Measurements from ENCODE around the gene PARP6.
A peak's percentile ranks its signal among the peaks of the same experiment; 100 is the strongest.

Gene PARP6

GRCh38 chr15:72207558-72208085, 64.7 kb downstream of the PARP6 start:
- Histone ChIP-seq H3K36me3 (ENCODE audit: insufficient read depth, low read length) (peaks cover 82% of the 10 kb centered on the region), H3K4me3 (ENCODE audit: low read depth, low read length) (no peak overlapping the region), H3K79me2 (ENCODE audit: control insufficient read depth, insufficient read depth, low read length, unreplicated experiment) (peaks cover 38% of the 10 kb centered on the region), H3K27ac (ENCODE audit: low read depth, low read length) (no peak overlapping the region), H3K27me3 (ENCODE audit: insufficient read depth, low read length) (no peaks in the 10 kb centered on the region), H3K4me1 (ENCODE audit: control insufficient read depth, insufficient read depth, low read length, unreplicated experiment) (peaks cover 21% of the 10 kb centered on the region), H2AFZ (ENCODE audit: low read length, unreplicated experiment) (no peak overlapping the region)

- peaks cover 85% of the 10 kb centered on the region for H3K36me3 ChIP-seq (ENCODE audit: insufficient read depth, low read length)
- H3K79me2 ChIP-seq (ENCODE audit: control insufficient read depth, insufficient read depth, low read length, unreplicated experiment) = peaks cover 36% of the 10 kb centered on the region
- H3K4me3 ChIP-seq (ENCODE audit: low read depth, low read length) = no peak overlapping the region
- H3K27ac ChIP-seq (ENCODE audit: low read depth, low read length) = no peak overlapping the region
- peaks cover 21% of the 10 kb centered on the region for H3K4me1 ChIP-seq (ENCODE audit: control insufficient read depth, insufficient read depth, low read length, unreplicated experiment)
- H2AFZ ChIP-seq (ENCODE audit: low read length, unreplicated experiment) = no peak overlapping the region
- H3K27me3 ChIP-seq (ENCODE audit: insufficient read depth, low read length) = no peaks in the 10 kb centered on the region
Observed at GRCh38 chr15:72206677-72207000, 65.7 kb downstream of the PARP6 start.

GRCh38 chr15:72205896-72206676, 66.3 kb downstream of the PARP6 start:
- no peak overlapping the region for H2AFZ ChIP-seq (ENCODE audit: low read length, unreplicated experiment)
- H3K4me3 ChIP-seq (ENCODE audit: low read depth, low read length) = no peak overlapping the region
- peaks cover 30% of the 10 kb centered on the region for H3K79me2 ChIP-seq (ENCODE audit: control insufficient read depth, insufficient read depth, low read length, unreplicated experiment)
- no peak overlapping the region for H3K27ac ChIP-seq (ENCODE audit: low read depth, low read length)
- H3K27me3 ChIP-seq (ENCODE audit: insufficient read depth, low read length) = no peaks in the 10 kb centered on the region
- H3K4me1 ChIP-seq (ENCODE audit: control insufficient read depth, insufficient read depth, low read length, unreplicated experiment) = peaks cover 21% of the 10 kb centered on the region
- H3K36me3 ChIP-seq (ENCODE audit: insufficient read depth, low read length) = peaks cover 84% of the 10 kb centered on the region

DNA sequence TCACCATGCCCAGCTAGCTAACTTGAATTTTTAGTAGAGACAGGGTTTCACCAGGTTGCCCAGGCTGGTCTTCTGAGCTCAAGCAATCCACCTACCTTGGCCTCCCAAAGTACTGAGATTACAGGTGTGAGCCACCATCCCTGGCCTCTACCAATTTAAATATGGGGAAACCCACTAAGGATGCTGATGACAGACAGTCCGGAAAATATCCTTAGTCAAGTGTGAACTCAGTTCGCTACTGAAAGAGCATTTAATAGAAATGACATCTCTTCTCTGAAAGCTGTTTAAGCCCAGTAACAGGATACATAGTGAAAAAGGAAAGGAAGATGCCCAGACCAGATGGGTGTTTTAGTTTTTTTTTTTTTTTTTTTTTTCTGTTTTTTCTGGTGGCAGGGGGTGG, 67.1 kb downstream of the PARP6 start:
- Histone ChIP-seq H3K4me3 (ENCODE audit: low read depth, low read length) (no peak overlapping the region), H3K27ac (ENCODE audit: low read depth, low read length) (no peak overlapping the region), H3K4me1 (ENCODE audit: control insufficient read depth, insufficient read depth, low read length, unreplicated experiment) (peaks cover 21% of the 10 kb centered on the region), H3K36me3 (ENCODE audit: insufficient read depth, low read length) (peaks cover 86% of the 10 kb centered on the region), H3K79me2 (ENCODE audit: control insufficient read depth, insufficient read depth, low read length, unreplicated experiment) (peaks cover 24% of the 10 kb centered on the region), H3K27me3 (ENCODE audit: insufficient read depth, low read length) (no peaks in the 10 kb centered on the region), H2AFZ (ENCODE audit: low read length, unreplicated experiment) (no peak overlapping the region)

DNA sequence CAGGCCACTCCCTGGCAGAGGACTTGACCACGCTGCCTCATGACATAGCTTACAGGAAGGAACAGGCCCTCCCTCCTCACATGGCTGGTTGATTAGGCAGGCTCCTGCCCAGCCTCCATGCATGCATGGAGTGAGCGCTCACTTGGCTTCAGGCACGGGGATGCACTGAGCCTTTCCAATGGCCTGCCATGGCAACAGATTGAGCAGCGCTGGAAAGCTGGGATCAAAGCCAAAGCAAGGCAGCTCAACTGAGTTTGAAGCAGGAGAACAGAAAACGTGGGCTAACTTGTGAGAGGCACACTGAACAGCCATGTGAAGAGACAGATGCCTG, 68.9 kb downstream of the PARP6 start:
- Histone ChIP-seq H3K36me3 (ENCODE audit: insufficient read depth, low read length) (peaks cover 89% of the 10 kb centered on the region), H3K27ac (ENCODE audit: low read depth, low read length) (peak overlapping the region; percentile 44), H3K4me1 (ENCODE audit: control insufficient read depth, insufficient read depth, low read length, unreplicated experiment) (peaks cover 21% of the 10 kb centered on the region), H2AFZ (ENCODE audit: low read length, unreplicated experiment) (no peak overlapping the region), H3K79me2 (ENCODE audit: control insufficient read depth, insufficient read depth, low read length, unreplicated experiment) (peaks cover 11% of the 10 kb centered on the region), H3K4me3 (ENCODE audit: low read depth, low read length) (no peak overlapping the region), H3K27me3 (ENCODE audit: insufficient read depth, low read length) (no peaks in the 10 kb centered on the region)

DNA sequence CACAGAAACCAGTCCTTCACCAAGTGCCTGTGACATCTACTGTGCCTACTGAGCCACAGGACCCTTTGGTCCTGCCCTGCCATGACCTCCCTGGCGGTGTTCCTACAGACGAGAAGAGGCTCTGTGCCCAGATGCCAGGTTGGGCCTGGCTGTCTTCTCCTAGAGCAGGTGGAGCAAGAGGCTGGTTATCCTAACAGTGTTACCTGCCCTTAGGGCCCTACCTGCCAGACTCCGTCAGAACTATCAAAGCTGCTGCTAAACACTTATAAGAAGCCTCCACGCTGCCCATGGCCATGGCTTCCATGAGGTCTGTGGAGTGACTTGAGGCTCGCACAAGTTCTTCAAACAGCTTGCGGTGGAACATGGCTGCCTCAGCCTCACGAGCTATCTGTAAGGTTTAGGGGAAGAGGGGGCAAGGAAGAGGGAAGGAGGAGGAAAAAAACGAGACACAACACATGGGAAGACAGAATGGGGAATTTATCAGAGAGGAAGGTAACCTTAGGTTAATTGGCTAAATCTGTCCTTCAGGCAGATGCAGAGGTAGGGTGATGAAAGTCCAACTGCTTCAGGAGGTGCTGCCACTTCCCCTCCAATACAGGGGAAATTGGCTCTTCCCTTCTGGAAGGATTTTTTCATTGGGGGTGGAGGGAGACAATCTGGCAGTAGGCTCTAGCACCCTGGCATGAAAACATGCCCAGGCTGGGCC, 69.4 kb downstream of the PARP6 start:
- Histone ChIP-seq H3K27me3 (ENCODE audit: insufficient read depth, low read length) (no peaks in the 10 kb centered on the region), H3K36me3 (ENCODE audit: insufficient read depth, low read length) (peaks cover 88% of the 10 kb centered on the region), H3K79me2 (ENCODE audit: control insufficient read depth, insufficient read depth, low read length, unreplicated experiment) (peaks cover 7% of the 10 kb centered on the region), H3K4me1 (ENCODE audit: control insufficient read depth, insufficient read depth, low read length, unreplicated experiment) (peaks cover 21% of the 10 kb centered on the region), H2AFZ (ENCODE audit: low read length, unreplicated experiment) (no peak overlapping the region), H3K27ac (ENCODE audit: low read depth, low read length) (peak overlapping the region; percentile 44), H3K4me3 (ENCODE audit: low read depth, low read length) (no peak overlapping the region)

DNA sequence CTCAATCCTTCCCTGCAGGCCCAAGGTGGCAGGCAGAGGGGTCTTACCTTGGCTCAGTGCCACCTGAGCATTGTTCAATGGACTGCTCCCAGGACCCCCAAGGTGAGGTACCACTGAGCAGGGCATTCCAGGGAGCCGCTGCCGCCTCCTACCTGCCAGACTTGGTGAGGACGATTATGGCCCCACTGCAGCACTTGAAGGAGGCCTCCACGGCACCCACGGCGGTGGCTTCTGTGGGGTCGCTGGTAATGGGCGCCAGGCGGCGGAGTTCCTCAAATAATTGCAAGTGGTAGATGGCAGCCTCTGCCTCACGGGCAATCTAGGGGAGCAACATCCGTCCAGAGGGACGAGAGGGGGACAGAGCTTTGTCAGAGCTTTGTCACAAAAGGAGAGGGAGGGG, 70.1 kb downstream of the PARP6 start:
- H2AFZ ChIP-seq (ENCODE audit: low read length, unreplicated experiment) = no peak overlapping the region
- no peaks in the 10 kb centered on the region for H3K27me3 ChIP-seq (ENCODE audit: insufficient read depth, low read length)
- peaks cover 21% of the 10 kb centered on the region for H3K4me1 ChIP-seq (ENCODE audit: control insufficient read depth, insufficient read depth, low read length, unreplicated experiment)
- H3K36me3 ChIP-seq (ENCODE audit: insufficient read depth, low read length) = peaks cover 81% of the 10 kb centered on the region
- H3K79me2 ChIP-seq (ENCODE audit: control insufficient read depth, insufficient read depth, low read length, unreplicated experiment) = peaks cover under 1% of the 10 kb centered on the region
- H3K4me3 ChIP-seq (ENCODE audit: low read depth, low read length) = no peak overlapping the region
- H3K27ac ChIP-seq (ENCODE audit: low read depth, low read length) = no peak overlapping the region

- H3K4me3 ChIP-seq (ENCODE audit: low read depth, low read length) = no peak overlapping the region
- no peak overlapping the region for H2AFZ ChIP-seq (ENCODE audit: low read length, unreplicated experiment)
- H3K79me2 ChIP-seq (ENCODE audit: control insufficient read depth, insufficient read depth, low read length, unreplicated experiment) = no peaks in the 10 kb centered on the region
- H3K36me3 ChIP-seq (ENCODE audit: insufficient read depth, low read length) = peaks cover 77% of the 10 kb centered on the region
- no peaks in the 10 kb centered on the region for H3K27me3 ChIP-seq (ENCODE audit: insufficient read depth, low read length)
- peaks cover 21% of the 10 kb centered on the region for H3K4me1 ChIP-seq (ENCODE audit: control insufficient read depth, insufficient read depth, low read length, unreplicated experiment)
- no peak overlapping the region for H3K27ac ChIP-seq (ENCODE audit: low read depth, low read length)
Observed at GRCh38 chr15:72201391-72201921, 70.9 kb downstream of the PARP6 start.

DNA sequence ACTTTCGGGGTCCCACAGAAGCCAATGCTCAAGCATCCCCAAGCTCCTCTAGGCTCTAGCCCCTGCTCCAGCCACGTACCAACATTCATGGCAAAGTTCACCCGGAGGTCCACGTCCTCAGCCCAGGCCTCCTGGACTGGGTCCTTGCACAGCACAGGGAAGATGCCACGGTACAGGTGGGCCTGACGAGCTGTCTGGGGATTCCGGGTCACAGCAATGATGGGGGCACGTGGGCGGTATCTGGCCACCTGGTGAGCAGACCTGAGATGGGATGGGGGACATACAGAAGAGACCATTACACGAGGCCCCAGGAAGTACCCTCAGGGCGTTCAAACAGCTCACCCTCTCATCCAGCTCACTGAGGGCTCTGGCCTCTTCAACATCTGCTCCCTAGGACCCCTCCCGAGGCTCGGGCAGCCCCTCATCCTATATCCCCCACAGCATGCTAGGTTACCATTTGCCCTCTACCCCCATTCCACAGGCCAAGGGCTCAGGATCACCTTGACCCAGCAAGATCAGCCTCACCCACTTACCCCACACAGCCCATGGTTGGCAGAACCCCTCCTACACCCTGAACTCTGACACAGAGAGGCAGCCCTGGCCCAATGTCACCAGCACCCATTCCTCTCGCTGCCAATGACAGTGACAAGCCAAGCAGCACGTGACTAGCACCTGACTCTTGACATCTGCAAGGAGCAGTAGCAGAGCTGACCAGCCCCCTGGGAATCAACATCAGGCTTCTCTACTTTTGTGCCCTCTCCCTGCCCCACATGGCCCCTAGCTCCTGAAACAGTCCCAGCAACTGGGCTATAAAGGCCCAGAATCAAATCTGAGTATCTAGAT, 71.7 kb downstream of the PARP6 start:
- Histone ChIP-seq H3K27ac (ENCODE audit: low read depth, low read length) (no peak overlapping the region), H3K79me2 (ENCODE audit: control insufficient read depth, insufficient read depth, low read length, unreplicated experiment) (no peaks in the 10 kb centered on the region), H3K4me1 (ENCODE audit: control insufficient read depth, insufficient read depth, low read length, unreplicated experiment) (peaks cover 21% of the 10 kb centered on the region)

GRCh38 chr15:72199721-72200212, 72.6 kb downstream of the PARP6 start:
- no peaks in the 10 kb centered on the region for H3K27me3 ChIP-seq (ENCODE audit: insufficient read depth, low read length)
- no peaks in the 10 kb centered on the region for H3K79me2 ChIP-seq (ENCODE audit: control insufficient read depth, insufficient read depth, low read length, unreplicated experiment)
- H3K36me3 ChIP-seq (ENCODE audit: insufficient read depth, low read length) = peaks cover 60% of the 10 kb centered on the region
- H3K4me3 ChIP-seq (ENCODE audit: low read depth, low read length) = no peak overlapping the region
- H3K4me1 ChIP-seq (ENCODE audit: control insufficient read depth, insufficient read depth, low read length, unreplicated experiment) = peaks cover 20% of the 10 kb centered on the region
- H2AFZ ChIP-seq (ENCODE audit: low read length, unreplicated experiment) = no peak overlapping the region
- H3K27ac ChIP-seq (ENCODE audit: low read depth, low read length) = no peak overlapping the region

More for the DNA sequence above, 71.7 kb downstream of the PARP6 start:
- H3K4me3 ChIP-seq (ENCODE audit: low read depth, low read length) = no peak overlapping the region
- no peak overlapping the region for H2AFZ ChIP-seq (ENCODE audit: low read length, unreplicated experiment)
- H3K27me3 ChIP-seq (ENCODE audit: insufficient read depth, low read length) = no peaks in the 10 kb centered on the region
- H3K36me3 ChIP-seq (ENCODE audit: insufficient read depth, low read length) = peaks cover 69% of the 10 kb centered on the region

All from ACC112 (cell line).